Inferior parietal cortex (tissue), 1 donor: ENCODE results near the gene STK36.

Source experiments
- DNase-seq: peaks from one replicate; pipeline ENCODE4 v3.0.0-alpha.2; 2016; ENCODE audit errors: extremely low spot score

STK36 gene

GRCh38 chr2:218662827-218663226 is 9.1 kb upstream of the STK36 start:
- DNase-seq, result no peak

DNA sequence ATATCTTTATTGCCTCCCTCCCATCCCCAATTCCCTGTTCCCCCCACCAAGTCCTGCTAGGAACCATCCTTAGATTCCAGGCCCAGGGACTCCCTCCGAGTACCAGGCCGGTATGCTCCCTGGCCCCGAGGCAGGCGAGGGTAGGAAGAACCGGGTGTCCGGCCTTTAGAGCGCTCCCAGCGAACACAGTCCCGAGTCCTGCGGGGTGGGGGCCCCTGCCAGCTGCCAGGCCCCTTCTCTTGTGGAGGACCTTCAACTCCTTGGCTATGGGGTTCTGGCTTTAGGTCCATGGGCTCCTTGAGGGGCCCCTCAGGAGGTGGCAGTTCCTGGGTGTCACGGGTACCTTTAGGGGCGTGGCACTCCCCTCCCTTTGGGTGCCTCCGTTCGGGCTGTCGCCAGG is 8.0 kb upstream of the STK36 start:
- no peak for DNase-seq

DNA sequence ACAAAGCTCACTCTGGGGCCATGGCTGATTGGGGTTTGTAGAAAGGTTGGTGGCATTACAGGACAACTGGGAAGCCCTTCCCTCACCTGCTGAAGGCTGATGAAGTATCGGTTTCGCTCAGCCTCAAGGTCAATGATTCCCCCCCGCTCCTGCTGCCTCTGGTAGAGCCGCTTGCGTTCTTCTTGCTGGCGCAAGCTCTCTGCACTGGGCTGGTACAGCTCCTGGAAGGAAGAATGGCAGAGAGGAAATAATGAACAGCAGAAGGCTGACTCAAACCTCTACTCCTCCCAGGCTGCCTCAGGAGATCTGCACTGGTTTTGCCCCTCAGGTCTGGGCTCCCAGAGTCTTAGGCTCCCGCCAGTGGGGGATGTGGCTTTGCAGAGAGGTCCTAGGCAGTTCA is 7.2 kb upstream of the STK36 start:
- no peak for DNase-seq

DNA sequence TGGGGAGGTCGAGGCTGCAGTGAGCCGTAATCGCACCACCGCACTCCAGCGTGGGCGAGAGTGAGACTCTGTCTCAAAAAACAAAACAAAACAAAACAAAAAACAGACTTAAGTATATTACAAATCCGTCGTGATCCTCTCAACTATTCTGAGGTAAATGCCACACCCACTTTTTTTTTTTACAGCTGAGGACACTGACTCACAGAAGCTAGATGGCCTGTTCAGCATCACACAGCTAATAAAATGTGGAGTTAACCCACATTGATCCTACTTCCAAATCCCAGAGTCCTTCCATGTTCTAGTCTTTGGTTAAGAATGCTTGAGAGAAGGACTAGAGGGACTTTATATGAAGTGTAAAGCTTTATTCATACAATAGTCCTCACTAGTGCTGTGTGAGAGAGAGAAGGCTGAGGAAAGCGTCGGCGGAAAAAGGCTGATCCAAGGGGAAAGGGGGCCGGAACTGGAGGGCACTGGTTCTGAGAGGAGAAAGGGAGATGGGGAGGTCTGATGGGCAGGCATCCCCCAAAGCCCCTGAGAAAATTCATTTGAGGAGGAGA is 711 bp upstream of the STK36 start:
- DNase-seq, result no peak

DNA sequence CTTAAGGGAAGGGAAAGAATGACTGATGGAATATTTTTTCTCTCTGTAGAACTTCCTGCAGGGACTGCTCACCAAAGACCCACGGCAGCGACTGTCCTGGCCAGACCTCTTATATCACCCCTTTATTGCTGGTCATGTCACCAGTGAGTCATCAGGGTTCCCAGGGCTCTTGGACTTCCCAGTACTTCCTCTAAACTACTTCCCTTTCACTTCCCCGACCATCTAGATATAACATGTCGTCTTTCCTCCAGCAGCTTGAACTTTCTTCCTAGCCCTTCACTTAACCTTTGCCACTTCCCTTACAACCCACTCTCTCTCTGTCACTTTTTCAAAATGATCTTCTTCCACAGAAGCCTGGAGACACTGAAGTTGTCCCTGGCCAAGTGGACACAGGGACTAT is 7.2 kb downstream of the STK36 start:
- DNase-seq, result no peak

DNA sequence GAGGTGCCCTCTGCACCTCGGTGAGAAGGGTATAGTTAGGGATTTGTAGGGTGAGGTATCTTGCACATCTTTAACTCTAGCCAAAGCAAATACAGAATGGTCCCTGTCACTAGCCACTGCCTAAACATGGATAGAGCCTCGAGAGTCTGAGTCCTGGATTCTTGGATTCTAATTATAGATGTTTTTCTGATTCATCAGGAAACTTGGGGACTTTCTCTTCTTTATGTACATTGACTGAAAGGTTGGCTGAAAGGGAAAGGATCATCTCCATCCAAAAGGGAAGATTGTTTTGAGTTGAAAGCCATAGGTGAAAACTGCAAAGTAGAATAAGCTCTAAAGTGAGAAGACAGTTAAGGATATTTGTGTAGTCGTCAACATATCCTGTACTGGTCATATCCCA is 8.2 kb downstream of the STK36 start:
- no peak for DNase-seq

GRCh38 chr2:218687400-218688060 is 15.6 kb downstream of the STK36 start:
- peak; percentile 83 for DNase-seq

- DNase-seq, result no peak
Observed at GRCh38 chr2:218691234-218691633, 19.3 kb downstream of the STK36 start.

DNA sequence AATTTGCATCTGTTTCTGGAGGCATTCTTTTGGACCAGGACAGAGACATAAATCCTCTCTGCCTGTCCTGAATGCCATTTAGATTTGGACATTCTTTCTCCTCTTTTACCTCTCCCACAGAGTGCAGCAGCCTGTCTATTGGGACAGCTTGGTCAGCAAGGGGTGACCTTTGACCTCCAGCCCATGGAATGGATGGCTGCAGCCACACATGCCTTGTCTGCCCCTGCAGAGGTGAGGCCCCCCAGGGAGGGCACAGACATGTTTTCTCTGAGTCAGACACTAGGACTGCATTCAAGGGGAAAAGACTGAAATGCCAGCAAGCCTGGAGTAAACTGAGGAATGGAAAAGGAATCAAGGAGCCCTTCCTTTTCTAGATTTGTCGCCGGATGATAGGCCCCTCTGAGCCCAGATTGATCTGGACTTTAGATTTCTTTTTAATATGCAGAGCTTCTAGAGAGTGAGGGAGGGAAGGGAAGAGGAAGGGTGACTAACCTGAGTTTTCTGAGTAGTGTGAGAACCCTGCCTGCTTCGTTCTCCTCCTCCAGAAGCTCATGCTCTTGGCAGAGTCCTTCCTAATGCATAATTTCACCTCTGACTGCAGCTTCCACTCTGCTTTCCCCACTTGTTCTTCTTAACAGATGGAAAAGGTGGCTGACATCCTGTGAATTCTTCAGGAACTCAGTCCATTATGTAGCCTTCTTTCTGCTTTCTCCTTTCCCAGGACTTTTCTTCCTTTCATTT is 22.7 kb downstream of the STK36 start:
- DNase-seq, result no peak

DNA sequence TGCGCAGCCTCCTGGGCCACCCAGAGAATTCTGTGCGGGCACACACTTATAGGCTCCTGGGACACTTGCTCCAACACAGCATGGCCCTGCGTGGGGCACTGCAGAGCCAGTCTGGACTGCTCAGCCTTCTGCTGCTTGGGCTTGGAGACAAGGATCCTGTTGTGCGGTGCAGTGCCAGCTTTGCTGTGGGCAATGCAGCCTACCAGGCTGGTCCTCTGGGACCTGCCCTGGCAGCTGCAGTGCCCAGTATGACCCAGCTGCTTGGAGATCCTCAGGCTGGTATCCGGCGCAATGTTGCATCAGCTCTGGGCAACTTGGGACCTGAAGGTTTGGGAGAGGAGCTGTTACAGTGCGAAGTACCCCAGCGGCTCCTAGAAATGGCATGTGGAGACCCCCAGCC is 27.0 kb downstream of the STK36 start:
- no peak for DNase-seq

DNA sequence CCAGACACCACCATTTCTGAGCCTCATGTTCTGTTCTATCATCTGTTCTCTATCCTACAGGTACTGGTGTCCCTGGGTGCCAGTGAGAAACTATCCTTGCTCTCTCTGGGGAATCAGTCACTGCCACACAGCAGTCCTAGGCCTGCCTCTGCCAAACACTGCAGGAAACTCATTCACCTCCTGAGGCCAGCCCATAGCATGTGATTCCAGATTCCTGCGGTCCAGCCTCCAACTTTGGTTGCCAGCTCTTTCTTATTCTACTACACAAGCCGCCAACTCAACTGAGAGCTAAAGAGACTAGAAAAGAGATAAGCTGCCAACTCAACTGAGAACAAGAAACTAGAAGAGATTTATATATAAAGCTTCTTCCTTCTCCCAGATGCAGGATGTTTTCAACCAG is 29.9 kb downstream of the STK36 start:
- DNase-seq, result no peak

- no peak for DNase-seq
Observed at GRCh38 chr2:218703341-218703740, 31.5 kb downstream of the STK36 start.

DNA sequence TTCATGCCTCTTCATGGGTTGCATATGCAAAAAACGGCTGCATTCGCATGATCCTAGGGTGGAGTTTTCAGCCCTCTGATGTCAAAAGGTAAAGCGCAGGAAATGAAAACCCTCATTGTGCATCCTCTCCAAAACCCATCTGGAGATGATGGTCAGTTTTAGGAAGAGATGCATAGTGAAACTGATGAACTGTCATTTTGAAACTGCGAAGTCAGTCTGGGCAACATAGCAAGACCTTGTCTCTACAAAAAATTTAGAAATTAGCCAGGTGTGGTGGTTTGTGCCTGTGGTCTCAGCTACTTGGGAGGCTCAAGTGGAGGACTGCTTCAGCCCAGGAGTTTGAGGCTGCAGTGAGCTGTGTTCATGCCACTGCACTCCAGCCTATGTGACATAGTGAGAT is 36.2 kb downstream of the STK36 start:
- no peak for DNase-seq

DNA sequence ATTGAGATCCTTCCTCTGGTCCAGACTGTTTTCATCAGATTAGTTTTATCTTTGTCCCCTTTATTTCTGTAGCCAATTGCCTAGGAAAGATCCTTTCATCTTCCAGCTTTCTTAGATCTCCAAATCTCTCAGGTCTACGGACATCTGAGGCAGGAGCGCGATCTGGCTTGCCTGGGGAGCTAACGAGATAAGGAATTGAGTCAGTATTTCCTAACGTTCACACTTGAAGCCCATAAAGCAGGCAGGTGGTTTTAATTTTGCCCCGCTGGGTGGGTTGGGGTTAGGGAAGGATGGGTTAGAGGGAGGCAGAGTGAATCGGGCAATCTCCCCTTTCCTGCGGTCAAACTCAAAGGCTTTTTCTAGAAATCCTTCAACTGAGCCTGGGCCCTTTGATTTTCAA is 38.0 kb downstream of the STK36 start:
- DNase-seq, result no peak

DNA sequence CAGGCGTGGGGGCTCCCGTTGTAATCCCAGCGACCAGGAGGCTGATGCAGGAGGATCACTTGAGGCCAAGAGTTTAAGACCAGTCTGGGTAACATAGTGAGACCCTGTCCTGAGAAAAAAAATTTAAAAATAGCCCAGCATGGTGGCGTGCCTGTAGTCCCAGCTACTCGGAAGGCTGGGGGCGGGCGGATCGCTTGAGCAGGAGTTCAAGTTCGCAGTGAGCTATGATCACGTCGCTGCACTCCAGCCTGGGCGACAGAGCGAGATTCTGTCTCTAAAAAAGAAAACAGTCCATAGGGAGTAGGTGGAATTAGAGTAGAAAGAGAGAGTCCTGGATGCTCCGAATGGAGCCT is 38.4 kb downstream of the STK36 start:
- no peak for DNase-seq

- DNase-seq, result peak; percentile 95
Observed at GRCh38 chr2:218710687-218711549, 39.0 kb downstream of the STK36 start, which contains the start of gene TTLL4. Gene TTLL4, plus strand, starts transcription at chr2:218710835. Its CDS starts 26,842 bp downstream, at chr2:218737677.

- DNase-seq, result peak; percentile 36
Observed at GRCh38 chr2:218711550-218711929, 39.7 kb downstream of the STK36 start.

DNA sequence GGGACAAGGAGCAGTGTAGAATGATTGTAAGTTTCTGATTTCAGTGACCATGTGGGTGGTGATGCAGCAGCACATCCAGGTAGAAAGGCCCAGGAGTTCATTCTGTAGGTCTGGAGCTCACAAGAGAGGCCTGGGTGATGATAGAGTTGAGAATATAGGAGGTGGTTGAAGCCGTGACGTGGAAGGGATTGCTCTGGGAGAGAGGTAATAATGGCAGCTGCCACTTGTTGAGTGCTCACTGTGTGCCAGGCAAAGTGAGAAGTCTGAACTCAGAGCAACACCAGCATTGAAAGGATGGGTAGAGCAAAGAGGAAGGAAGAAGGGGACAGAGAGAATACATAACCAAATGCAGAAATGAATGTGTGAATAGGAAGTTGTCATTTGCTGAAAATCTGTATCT is 42.0 kb downstream of the STK36 start:
- no peak for DNase-seq

GRCh38 chr2:218716070-218716469 is 44.2 kb downstream of the STK36 start:
- peak; percentile 56 for DNase-seq

DNA sequence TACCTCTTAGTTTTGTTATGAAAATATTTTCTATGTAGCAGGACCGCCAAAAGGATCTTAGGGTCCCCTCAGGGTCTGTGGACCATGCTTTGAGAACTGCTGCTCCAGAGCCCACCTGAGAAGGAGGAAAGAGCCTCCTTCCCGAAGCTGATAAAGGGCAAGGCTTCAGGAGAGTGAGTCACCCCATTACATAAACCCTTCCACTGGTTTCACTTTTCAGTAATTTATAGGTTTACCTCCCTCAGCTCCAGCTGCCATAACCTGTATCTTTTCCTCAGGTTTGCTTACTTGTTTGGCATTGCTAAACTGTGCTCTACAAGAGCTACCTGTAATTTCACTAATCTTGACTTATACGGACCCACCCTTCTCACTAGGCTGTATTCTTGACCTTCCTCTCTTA is 45.4 kb downstream of the STK36 start:
- no peak for DNase-seq

- DNase-seq, result no peak
Observed at GRCh38 chr2:218718058-218718457, 46.2 kb downstream of the STK36 start.

DNA sequence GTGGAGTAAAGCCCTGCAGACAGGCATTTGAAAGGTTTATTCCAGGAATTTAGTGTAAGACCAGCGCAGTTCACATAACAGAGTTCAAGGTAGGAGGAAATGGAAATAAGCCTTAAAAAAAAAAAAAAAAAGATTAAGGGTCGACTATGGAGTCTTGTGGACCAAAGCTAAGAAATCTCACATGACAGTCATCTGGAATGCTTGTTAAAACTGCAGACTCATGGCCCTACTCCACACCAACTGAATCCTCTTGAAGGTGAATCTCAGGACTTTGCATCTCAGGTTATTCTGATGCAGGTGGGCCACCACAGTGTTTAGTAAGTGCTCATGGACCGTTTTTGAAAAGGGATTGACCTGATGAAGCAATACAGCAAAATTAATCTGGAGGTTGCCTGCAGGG is 47.6 kb downstream of the STK36 start:
- DNase-seq, result no peak
